HG03571 (cell line): Measurements from ENCODE around the gene ZFX.

ENCODE experiments used
- ATAC-seq: cut with Tn5 transposase; IDR thresholded peaks from one replicate; pipeline ENCODE4 v1.9.1; 2021; ENCODE audit not compliant: unreplicated experiment

The ZFX gene

DNA sequence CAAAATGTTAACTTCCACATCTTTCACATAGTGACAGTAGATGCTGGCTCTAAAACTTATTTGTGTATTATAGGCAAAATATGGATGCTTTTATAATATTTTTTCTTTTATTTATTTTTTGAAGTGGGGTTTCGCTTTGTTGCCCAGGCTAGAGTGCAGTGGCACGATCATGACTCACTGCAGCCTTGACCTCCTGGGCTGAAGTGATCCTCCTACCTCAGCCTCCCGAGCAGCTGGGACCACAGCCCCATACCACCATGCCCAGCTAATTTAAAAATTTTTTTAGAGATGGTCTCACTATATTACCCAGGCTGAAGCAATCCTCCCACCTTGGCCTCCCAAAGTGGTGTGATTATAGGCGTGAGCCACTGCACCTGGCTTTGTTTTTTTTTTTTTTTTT lies 48.6 kb downstream of the ZFX start:
- ATAC-seq = no peak

DNA sequence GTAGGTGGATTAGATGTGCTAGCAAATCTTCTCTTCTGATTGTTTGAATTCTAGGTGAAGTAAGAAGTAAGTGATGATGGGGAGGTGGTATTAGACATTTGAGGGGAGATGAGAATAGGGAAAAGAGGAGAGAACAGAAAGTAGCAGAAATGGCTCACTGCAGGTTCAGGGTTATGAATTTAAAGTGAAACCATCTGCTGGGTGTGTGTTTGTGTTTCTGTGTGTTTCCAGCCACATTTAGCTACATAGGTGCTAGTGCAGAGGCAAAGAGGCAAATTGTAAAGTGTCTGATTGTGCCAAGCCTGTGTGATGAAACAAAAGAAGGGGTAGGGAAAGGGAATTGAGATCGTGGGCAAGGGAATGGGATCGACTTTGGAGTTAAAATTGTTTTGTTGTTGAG lies 50.6 kb downstream of the ZFX start:
- no peak for ATAC-seq

DNA sequence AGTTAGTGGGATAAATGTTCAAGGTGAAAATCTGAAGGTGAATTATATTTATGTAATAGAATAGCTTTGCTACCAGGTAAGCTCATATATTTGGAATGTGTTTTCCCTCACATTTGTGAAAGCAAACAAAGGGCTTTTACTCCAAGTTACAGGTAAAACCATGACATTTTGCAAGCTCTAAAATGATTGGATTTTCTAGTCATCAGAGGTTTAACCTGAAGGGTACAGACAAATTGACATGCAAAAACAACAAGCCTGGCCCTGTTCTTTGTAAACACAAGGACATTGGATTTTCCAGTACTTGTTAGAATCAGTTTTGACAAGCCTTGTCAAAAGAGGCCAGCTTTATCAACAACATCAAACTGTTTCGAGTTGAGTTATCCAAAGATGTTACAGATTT lies 51.7 kb downstream of the ZFX start:
- no peak for ATAC-seq

DNA sequence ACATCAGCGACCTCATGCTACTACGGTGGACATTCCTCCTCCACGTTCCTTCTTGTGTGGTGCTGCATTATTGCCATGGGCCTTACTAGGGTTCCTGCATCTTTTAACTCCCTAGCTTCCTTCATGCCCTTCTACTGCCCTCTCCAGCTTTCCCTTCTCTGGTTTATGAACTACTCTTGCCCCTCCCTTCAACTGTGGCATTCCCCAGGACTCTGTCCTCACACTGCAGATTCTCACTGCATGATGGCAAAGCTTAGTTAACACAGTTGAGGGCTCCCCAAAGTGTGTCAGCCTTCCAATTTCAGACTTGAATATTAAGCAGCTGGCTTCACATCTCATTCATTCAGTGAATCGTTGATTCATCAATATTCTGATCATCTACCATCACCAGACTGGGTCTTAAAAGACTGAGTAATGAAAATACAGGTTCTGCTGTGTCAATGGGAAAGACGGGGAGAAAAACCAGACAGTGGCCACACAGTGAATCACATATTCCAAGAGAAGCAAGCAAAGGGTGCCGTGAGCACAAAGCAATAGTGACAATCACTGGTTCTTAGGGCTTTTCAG lies 53.0 kb downstream of the ZFX start:
- ATAC-seq = no peak

DNA sequence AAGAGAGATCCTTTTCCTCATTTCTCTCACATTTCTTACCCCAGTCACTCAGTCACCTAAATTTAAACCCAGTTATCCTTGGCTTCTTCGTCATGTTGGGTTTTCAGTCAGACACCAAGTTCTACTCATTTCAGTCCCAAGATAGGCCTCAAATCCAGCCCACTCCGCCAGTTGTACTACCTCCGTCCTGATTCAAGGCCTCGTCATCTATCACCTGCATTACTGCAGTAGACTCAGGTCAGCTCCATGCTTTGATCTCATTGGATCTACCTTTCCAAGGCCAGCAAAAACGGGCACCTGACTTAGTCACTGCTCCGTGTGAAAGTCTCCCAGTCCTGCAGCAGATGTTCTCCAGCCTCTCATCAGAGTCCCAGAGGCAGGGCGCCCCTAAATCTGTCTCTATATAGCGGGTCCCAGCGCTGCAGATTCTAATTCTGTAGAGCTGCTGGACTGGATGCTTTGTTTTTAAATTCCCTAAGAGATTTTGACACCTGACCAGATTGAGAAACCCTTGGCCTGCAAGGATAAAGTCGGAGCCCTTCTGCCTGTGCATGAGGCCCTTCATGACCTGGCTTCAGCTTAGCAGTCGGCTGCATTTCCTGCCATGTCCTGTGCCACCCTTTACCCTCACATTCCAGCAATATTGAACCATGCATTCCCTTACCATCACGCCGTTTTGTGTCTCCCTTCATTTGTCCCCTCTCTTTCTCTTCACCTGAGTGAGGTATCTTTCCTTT lies 53.7 kb downstream of the ZFX start:
- ATAC-seq = no peak

DNA sequence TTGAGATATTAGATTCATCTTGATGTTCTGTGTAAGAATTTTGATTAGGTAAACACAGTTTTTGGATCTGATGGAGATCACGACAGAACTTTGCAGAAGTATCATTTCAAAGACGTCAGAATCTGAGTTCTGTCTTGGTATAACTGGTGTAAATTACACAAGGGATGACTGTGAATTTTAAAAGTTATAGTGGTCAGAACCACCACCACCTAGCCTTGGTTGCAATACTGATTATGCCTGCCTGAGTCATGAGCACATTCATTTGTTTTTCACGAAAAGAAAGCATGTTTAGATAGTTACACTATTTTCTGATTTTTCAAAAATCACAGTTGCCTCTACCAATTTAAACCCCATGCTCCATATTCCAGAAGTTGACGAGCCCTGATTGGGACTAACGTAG lies 54.8 kb downstream of the ZFX start:
- no peak for ATAC-seq

DNA sequence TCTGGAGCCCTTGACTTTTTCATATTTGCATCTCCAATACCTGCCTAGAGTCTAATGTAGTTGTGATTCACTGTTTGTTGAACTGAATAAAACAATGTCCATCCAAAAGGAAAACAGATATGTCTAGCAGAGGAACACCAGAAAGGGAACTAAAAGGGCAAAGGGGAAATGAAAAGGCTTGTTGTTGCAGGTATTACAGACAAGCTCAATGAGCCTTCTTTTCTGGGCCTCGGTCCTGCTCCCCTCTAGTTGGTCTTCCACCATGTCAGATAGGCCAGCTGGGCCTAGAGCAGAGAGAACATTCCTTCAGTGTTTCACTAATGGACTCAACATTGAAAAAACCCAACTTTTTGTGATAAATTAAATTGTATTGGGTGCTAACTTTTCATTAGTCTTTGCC lies 55.4 kb downstream of the ZFX start:
- no peak for ATAC-seq

DNA sequence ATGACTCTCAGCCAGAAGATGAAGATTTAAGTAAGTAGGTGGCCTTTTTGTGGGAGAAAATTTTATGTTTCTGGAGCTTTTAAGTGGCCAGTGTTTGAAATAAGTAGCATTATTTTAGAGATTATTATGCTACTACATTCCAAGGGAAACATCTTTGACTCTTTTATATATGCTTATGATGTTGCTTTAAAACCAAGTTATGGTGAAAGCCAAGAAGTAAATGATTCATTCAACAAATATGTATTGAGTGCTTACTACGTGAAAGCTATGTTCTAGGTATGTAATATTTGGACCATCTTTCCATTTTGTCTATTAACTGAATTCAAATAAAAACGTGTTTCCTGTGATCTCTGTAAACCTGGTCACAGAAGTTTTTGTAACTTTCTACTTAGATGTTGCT lies 58.3 kb downstream of the ZFX start:
- no peak for ATAC-seq

DNA sequence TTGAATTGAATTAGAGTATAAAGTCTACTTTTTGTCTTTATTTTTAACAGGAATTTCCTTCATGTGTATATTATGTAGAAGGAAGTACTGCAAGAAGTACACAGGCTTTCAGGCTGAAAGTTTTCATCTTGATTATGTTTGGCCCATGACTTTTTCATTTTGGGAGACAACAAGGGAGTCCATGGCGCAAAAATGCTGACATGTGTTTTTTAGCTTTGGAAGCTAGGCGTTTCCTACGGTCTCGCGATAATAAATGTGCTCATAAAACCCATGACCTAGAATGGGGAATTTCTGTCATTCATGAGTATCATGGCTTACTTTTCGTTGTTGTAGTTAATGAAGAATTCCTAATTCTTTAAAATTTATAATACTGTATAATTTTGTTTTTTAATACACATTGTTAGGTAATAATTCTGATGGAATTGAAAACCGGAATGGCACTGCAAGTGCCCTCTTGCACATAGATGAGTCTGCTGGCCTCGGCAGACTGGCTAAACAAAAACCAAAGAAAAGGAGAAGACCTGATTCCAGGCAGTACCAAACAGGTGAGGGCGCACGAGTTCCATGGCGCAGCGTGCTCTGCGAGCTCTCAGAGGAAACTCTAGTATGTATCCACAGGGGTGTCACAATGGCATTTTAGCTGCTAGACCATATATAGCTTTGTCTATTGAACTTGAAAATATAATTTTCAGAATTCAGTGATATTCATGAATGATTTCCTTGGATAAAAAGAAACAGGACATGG lies 59.1 kb downstream of the ZFX start:
- no peak for ATAC-seq

DNA sequence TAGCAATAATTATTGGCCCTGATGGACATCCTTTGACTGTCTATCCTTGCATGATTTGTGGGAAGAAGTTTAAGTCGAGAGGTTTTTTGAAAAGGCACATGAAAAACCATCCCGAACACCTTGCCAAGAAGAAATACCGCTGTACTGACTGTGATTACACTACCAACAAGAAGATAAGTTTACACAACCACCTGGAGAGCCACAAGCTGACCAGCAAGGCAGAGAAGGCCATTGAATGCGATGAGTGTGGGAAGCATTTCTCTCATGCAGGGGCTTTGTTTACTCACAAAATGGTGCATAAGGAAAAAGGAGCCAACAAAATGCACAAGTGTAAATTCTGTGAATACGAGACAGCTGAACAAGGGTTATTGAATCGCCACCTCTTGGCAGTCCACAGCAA lies 60.7 kb downstream of the ZFX start:
- no peak for ATAC-seq

DNA sequence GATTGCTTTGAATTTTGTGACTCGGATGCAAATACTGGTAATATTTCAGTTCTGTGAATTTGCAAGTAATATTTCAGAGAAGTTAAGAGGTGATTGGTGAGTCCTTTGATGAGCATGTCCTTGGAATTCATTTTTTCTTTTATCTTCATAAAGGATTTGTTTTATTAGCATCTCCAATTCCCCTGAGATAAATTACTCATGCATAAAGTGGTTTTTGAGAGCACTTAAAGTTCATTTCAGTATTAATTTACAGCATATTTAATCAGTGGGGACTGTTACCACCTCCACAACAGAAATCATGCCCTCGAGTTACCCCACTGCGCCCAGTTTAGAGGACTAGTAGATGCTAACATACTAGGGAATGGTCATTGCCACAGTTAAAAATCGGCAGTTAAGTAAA lies 65.0 kb downstream of the ZFX start:
- ATAC-seq = no peak

DNA sequence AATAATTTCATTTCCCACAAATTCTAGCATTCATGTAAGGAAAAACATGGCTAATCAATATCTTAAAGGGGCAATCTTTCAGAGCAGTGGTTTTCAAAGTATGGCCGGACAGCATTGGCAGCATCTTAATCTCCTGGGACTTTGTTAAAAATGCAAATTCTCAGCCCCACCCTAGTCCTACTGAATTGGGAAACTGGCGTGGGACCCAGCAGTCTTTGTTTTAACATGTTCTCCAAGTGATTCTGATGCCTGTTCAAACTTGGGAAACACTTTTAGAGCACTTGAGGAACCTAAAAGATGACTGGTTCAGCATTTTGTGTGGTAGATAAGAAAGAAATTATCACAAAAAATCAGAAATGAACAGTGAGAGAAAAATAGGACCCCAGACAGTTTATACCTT lies 65.7 kb downstream of the ZFX start:
- ATAC-seq = no peak

DNA sequence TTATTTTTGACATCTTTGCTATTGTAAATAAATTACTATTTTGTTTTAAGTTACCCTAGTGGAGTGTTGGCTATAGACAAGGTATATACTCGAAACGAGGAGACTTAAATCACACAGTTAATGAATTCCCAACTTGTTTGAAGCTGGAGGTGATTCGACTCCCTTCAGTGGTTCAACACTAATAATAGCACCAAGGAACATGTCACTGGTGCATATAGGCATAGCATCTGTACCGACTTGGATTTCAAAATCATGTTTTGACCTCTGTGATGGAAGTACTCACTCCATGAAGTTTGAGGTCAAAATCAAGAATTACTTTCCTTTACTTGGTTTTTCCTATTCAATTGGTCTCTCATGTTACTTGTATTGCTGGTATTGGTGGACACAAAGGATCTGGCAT lies 66.5 kb downstream of the ZFX start:
- no peak for ATAC-seq

DNA sequence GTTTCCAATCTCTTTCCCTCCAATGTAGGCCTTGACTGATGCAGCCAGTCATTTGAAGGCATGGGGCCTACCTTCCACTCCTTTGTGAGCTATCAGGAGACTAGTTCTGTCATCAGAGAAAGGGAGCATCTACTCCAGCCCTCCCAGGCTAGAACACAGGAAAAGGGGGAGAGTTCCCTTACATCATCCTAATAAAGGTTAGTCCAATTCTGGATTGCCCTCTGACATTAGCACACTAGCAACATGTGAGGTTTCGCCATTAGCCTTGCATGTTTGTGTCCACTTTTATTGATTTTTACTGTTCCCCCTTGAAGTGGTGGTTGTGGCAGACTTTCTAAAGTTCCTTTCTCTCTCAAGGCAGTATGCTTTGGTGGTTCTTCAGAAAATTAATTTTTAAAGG lies 67.3 kb downstream of the ZFX start:
- ATAC-seq = no peak

DNA sequence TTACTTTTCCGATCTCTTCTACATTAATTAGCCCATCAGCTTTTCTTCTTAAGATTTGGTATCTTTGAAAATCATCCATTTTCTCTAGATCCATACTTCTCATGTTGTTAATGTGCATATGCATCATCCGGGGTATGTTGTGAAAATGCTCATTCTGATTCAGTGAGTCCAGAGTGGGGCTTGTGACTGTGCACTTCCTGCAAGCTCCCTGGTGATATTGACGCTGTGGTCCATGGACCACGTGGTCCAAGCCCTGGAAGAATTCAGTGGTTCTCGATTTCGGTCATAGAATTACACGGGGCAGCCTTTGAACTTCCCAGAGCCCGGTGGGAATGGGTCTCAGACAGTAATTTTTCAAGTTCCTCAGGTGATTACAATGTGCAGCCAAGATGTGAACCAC lies 69.8 kb downstream of the ZFX start:
- no peak for ATAC-seq

DNA sequence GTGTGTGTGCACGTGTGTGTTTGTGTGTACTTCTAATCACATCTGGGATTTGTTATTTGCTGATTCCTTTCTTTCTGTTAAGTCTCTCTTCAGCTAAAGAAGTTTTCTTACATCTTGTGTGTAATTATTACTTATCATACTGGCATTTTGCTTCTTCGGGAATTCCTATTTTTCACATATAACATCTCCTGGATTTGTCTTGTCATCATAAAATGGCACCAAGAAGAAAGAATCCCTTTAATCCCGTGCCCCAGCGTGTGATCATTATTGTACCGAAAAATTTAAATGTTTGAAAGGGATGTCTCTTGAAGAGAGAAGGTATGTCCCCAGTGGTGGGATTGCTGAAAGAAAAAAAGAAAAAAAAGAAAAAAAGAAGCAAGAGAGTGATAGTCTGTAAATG lies 72.3 kb downstream of the ZFX start:
- ATAC-seq = no peak

DNA sequence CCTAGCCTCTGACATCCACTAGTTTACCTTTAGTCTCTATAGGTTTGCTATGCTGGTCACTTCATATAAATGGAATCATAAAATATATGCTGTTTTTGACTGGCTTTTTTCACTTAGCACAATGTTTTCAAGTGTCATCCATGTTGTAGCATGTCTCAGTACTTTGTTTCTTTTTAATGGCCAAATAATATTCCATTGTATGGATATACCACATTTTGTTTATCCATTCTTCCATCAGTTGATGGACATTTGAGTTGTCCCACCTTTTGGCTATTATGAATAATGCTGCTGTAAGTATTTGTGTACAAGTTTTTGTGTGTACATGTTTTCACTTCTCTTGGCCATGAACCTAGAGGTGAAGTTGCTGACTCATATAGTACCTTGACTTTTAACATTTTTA lies 75.7 kb downstream of the ZFX start:
- ATAC-seq = no peak

DNA sequence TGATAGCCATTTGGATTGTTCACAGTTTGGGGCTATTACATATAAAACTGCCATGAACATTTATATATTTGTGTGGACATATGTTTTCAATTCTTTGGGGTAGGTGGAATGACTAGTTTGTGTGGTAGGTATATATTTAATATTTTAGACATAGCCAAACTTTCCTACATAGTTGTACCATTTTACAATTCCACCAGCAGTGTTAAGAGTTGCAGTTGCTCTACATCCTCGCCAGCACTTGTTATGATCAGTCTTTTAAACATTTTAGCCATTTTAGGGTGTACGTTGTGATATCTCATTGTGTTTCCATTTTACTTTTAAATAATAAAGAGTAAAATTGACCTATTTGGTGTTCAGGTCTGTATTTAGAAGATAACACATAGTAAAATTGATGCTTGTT lies 76.6 kb downstream of the ZFX start:
- ATAC-seq = no peak

DNA sequence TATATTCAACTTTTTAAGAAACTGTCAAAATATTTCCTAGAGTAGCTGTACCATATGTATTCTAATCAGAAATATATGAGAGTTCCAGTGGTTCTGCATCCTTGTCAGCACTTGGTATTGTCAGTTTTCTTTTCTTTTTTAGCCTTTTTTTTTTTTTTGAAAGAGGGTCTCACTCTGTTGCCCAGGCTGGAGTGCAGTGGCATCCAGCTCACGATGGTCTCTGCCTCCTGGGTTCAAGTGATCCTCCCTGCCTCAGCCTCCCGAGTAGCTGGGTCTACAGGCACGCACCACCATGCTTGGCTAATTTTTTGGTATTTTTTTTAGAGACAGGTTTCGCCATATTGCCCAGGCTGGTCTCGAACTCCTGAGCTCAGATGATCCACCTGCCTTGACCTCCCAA lies 79.1 kb downstream of the ZFX start:
- ATAC-seq = no peak

DNA sequence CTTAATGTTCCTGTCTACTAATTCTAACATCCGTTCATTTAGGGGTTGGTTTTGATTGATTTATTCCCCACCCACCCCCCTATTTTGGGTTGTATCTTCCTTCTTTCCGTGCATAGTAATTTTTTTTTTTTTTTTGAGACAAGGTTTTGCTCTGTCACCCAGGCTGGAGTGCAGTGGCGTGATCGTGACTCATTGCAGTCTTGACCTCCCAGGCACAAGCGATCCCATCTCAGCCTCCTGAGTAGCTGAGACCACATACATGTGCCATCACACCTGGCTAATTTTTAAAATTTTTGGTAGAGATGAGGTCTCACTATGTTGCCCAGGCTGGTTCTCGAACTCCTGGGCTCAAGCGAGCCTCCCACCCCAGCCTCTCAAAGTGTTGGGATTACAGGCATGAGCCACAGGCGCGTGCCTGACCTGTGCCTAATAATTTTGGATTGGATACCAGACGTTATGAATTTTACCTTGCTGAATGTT lies 79.9 kb downstream of the ZFX start:
- ATAC-seq = no peak

DNA sequence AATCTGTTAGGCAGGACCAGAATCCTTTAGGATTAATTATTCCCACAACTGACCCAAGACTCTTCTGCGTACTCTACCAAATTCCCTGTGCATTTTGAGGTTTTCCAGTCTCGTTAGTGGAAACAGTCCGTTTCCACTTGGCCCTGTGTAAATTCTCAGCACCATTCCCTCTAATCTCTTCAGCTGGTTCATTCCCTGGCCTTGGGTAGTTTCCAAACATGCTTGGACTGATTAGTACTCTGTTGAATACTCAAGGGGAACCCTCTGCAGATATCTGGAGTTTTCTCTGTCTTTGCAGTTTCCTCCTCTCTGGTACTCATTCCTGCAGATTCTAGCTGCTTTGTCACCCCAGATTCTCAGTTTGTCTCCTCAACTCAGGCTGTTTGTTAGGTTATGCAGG lies 80.4 kb downstream of the ZFX start:
- no peak for ATAC-seq

DNA sequence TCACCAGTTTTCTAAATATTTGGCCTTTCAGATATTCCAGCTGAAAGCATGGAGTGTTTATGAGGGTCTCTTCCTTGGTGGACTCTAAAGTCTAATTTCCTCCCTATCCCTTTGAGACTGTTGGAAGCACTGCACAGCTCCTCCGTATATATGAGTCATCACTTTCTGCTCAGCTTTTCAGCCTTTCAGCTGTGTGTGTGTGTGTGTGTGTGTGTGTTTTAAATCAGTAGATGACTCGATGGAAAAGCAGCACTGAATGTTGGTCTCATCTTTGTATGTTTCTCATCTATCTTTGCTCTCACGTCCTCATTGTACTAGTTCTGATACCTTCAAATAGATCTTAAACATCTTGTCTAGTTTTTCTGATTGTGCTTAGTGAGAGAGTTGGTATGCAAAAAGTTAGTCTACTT lies 81.6 kb downstream of the ZFX start:
- ATAC-seq = no peak
